ENCODE results near the gene FAM117B. TPM values are rescaled to one million over a fixed set of nuclear protein-coding genes. Genes with fewer than 3 reads are reported as not detected.

Gene FAM117B
- total RNA-seq, 1 donor from 2014 or later, result 2.7 TPM

- no peak for DNase-seq
Observed at GRCh38 chr2:202818321-202818720, 183.6 kb downstream of the FAM117B start.

Other genes starting within 250 kb of the FAM117B start
- 1.2 and 1.5 TPM in 2 replicates for gene ICA1L, start 236.8 kb downstream of the FAM117B start, total RNA-seq